Right renal pelvis (tissue), 4 donors: Measurements from ENCODE around the gene GRIN2C. TPM values are rescaled to one million over a fixed set of nuclear protein-coding genes. Genes with fewer than 3 reads are reported as not detected.
A peak's percentile ranks its signal among the peaks of the same experiment; 100 is the strongest.

ENCODE experiments used
- DNase-seq, 4 donors: peaks; one replicate each; pipeline ENCODE4 v3.0.0-alpha.2; 2013; ENCODE audit warnings: low read depth in 4 of 4, low spot score in 3 of 4, missing footprints in 1 of 4
- polyA plus RNA-seq, 4 donors: library from polyadenylated mRNA; unstranded; fragments of 120-200 nt; gene quantifications; one replicate each; pipeline ENCODE4 v1.2.1, GENCODE V29; 2013; ENCODE audit not compliant: insufficient read length in 4 of 4

Gene GRIN2C
- polyA plus RNA-seq, 4 donors = 0.13 to 0.28 (median 0.22) TPM

GRCh38 chr17:74864866-74865395 is 5.2 kb upstream of the GRIN2C start:
- DNase-seq = peak in 2 of 4 donors; percentile 38 to 65

- DNase-seq = no peak
Measured at GRCh38 chr17:74864297-74864865, 4.7 kb upstream of the GRIN2C start.

- no peak for DNase-seq
Measured at GRCh38 chr17:74863420-74864296, 4.0 kb upstream of the GRIN2C start.

- DNase-seq = no peak
Measured at GRCh38 chr17:74862919-74863318, 3.2 kb upstream of the GRIN2C start.

- peak in 3 of 4 donors; percentile 41 to 56 (median 54) for DNase-seq
Measured at GRCh38 chr17:74862108-74862901, 2.6 kb upstream of the GRIN2C start.

- DNase-seq = no peak
Measured at GRCh38 chr17:74861662-74862107, 2.0 kb upstream of the GRIN2C start.

GRCh38 chr17:74860872-74861661 is 1.4 kb upstream of the GRIN2C start:
- no peak for DNase-seq

- DNase-seq = no peak
Measured at GRCh38 chr17:74860229-74860871, 665 bp upstream of the GRIN2C start.

- DNase-seq = no peak
Measured at GRCh38 chr17:74858672-74859458, 820 bp downstream of the GRIN2C start.

GRCh38 chr17:74857191-74857590 is 2.5 kb downstream of the GRIN2C start:
- no peak for DNase-seq

GRCh38 chr17:74856112-74856511 is 3.6 kb downstream of the GRIN2C start:
- no peak for DNase-seq

- DNase-seq = no peak
Measured at GRCh38 chr17:74855323-74855722, 4.4 kb downstream of the GRIN2C start.

- DNase-seq = no peak
Measured at GRCh38 chr17:74854792-74855191, 4.9 kb downstream of the GRIN2C start.

- DNase-seq = no peak
Measured at GRCh38 chr17:74853669-74854068, 6.0 kb downstream of the GRIN2C start.

- no peak for DNase-seq
Measured at GRCh38 chr17:74853048-74853397, 6.7 kb downstream of the GRIN2C start.

- peak in 1 of 4 donors; percentile 42 for DNase-seq
Measured at GRCh38 chr17:74852237-74853047, 7.2 kb downstream of the GRIN2C start.

- no peak for DNase-seq
Measured at GRCh38 chr17:74851612-74852236, 8.0 kb downstream of the GRIN2C start.

- no peak for DNase-seq
Measured at GRCh38 chr17:74850914-74851313, 8.8 kb downstream of the GRIN2C start.
